ENCODE results near the gene PCDHA8.
"Not testable (repeated sequence)": the region's sequence is repeated elsewhere in the genome, so short reads cannot be mapped to it uniquely, and the experiment has no call there.

The PCDHA8 gene

GRCh38 chr5:140801494-140801841 is 39.5 kb upstream of the PCDHA8 start:
- Histone ChIP-seq H3K9me3 (ENCODE audit: low read length) (no peaks in the 10 kb centered on the region), H4K20me1 (ENCODE audit: insufficient read depth, low read length) (no peaks in the 10 kb centered on the region), H3F3A (ENCODE audit: insufficient read depth, low read length) (no peaks in the 10 kb centered on the region), H3K27me3 (ENCODE audit: insufficient read depth, low read length) (no peaks in the 10 kb centered on the region), H3K9me2 (ENCODE audit: low read depth, low read length) (no peaks in the 10 kb centered on the region), H3K4me3 (ENCODE audit: low read depth, low read length, poor library complexity, severe bottlenecking) (no peak overlapping the region), H2AFZ (ENCODE audit: low read length) (no peak overlapping the region), H3K79me2 (ENCODE audit: insufficient read depth, low read length) (no peaks in the 10 kb centered on the region), H3K4me2 (ENCODE audit: low read length) (no peak overlapping the region), H3K4me1 (ENCODE audit: insufficient read depth, low read length, severe bottlenecking) (no peaks in the 10 kb centered on the region), H3K27ac (ENCODE audit: low read depth, low read length, poor library complexity, severe bottlenecking) (no peak overlapping the region), H3K36me3 (ENCODE audit: insufficient read depth, low read length) (no peaks in the 10 kb centered on the region), H3K9ac (ENCODE audit: low read length) (no peak overlapping the region)
- TF ChIP-seq EZH2 (IDR thresholded peaks at IDR 0.05; ENCODE audit: borderline replicate concordance, low read length) (no peak), CTCF (IDR thresholded peaks at IDR 0.05; ENCODE audit: low read length) (no peak)

DNA sequence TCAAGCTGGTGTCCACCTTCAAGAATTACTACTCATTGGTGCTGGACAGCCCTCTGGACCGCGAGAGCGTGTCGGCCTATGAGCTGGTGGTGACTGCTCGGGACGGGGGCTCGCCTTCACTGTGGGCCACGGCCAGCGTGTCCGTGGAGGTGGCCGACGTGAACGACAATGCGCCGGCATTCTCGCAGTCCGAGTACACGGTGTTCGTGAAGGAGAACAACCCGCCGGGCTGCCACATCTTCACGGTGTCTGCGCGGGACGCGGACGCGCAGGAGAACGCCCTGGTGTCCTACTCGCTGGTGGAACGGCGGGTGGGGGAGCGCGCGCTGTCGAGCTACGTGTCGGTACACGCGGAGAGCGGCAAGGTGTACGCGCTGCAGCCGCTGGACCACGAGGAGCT is 38.6 kb upstream of the PCDHA8 start:
- not testable (repeated sequence) for H3F3A ChIP-seq (ENCODE audit: insufficient read depth, low read length); H3K9me2 ChIP-seq (ENCODE audit: low read depth, low read length); H3K36me3 ChIP-seq (ENCODE audit: insufficient read depth, low read length); H3K9me3 ChIP-seq (ENCODE audit: low read length); H4K20me1 ChIP-seq (ENCODE audit: insufficient read depth, low read length); H3K4me1 ChIP-seq (ENCODE audit: insufficient read depth, low read length, severe bottlenecking); H3K4me2 ChIP-seq (ENCODE audit: low read length); H2AFZ ChIP-seq (ENCODE audit: low read length); H3K27ac ChIP-seq (ENCODE audit: low read depth, low read length, poor library complexity, severe bottlenecking); H3K9ac ChIP-seq (ENCODE audit: low read length); H3K27me3 ChIP-seq (ENCODE audit: insufficient read depth, low read length); H3K79me2 ChIP-seq (ENCODE audit: insufficient read depth, low read length); H3K4me3 ChIP-seq (ENCODE audit: low read depth, low read length, poor library complexity, severe bottlenecking)

DNA sequence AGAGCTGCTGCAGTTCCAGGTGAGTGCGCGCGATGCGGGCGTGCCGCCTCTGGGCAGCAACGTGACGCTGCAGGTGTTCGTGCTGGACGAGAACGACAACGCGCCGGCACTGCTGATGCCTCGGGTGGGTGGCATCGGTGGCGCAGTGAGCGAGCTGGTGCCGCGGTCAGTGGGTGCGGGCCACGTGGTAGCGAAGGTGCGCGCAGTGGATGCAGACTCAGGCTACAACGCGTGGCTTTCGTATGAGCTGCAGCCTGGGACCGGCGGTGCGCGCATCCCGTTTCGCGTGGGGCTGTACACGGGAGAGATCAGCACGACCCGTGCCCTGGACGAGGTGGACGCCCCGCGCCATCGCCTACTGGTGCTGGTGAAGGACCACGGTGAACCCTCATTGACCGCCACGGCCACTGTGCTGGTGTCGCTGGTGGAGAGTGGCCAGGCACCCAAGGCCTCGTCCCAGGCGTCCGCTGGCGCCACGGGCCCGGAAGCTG is 38.2 kb upstream of the PCDHA8 start:
- H3K4me3 ChIP-seq (ENCODE audit: low read depth, low read length, poor library complexity, severe bottlenecking) = no peak overlapping the region

More for the DNA sequence above, 38.2 kb upstream of the PCDHA8 start:
- no peak for TF ChIP-seq EZH2 (IDR thresholded peaks at IDR 0.05; ENCODE audit: borderline replicate concordance, low read length)
- TF ChIP-seq CTCF (IDR thresholded peaks at IDR 0.05; ENCODE audit: low read length) = no peak
- Histone ChIP-seq H3K4me2 (ENCODE audit: low read length) (no peak overlapping the region), H3K9me2 (ENCODE audit: low read depth, low read length) (no peaks in the 10 kb centered on the region), H3K27ac (ENCODE audit: low read depth, low read length, poor library complexity, severe bottlenecking) (no peak overlapping the region), H3K79me2 (ENCODE audit: insufficient read depth, low read length) (no peaks in the 10 kb centered on the region), H3K9ac (ENCODE audit: low read length) (no peak overlapping the region), H3K36me3 (ENCODE audit: insufficient read depth, low read length) (no peaks in the 10 kb centered on the region), H3K27me3 (ENCODE audit: insufficient read depth, low read length) (no peaks in the 10 kb centered on the region), H4K20me1 (ENCODE audit: insufficient read depth, low read length) (no peaks in the 10 kb centered on the region), H3K4me1 (ENCODE audit: insufficient read depth, low read length, severe bottlenecking) (no peaks in the 10 kb centered on the region), H2AFZ (ENCODE audit: low read length) (no peak overlapping the region), H3F3A (ENCODE audit: insufficient read depth, low read length) (no peaks in the 10 kb centered on the region), H3K9me3 (ENCODE audit: low read length) (no peaks in the 10 kb centered on the region)
